Measurements from ENCODE around the gene NMNAT2.

DNA sequence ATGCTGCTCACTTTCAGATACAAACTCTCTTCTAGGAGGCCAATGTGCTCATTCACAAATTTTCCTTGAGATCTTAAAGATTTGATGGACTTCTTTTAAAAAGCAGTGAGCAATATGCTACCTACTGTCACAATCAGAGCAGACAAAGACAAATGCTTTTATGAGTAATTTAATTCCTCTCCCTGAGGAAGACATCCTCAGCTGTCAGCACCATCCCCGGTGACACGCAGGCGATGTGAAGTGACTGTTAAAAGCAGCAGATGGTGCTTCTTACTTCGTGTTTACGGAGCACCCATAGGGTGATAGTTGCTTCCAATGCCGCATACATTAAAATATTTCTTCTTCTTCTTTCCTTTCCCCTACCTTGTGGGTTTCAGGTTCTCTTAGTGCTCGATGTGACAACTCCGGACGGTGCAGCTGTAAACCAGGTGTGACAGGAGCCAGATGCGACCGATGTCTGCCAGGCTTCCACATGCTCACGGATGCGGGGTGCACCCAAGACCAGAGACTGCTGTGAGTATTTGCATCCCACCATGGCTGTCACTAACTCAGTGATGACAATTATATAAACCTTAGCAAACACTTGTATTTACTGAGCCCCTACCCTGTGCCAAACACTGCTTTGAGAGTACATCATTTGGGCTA is 203.0 kb downstream of the NMNAT2 start:
- no peak for TF ChIP-seq EP300 (IDR thresholded peaks at IDR 0.05)
- TF ChIP-seq POLR2AphosphoS5 (IDR thresholded peaks at IDR 0.05) = no peak
- TF ChIP-seq, protein P1, sequence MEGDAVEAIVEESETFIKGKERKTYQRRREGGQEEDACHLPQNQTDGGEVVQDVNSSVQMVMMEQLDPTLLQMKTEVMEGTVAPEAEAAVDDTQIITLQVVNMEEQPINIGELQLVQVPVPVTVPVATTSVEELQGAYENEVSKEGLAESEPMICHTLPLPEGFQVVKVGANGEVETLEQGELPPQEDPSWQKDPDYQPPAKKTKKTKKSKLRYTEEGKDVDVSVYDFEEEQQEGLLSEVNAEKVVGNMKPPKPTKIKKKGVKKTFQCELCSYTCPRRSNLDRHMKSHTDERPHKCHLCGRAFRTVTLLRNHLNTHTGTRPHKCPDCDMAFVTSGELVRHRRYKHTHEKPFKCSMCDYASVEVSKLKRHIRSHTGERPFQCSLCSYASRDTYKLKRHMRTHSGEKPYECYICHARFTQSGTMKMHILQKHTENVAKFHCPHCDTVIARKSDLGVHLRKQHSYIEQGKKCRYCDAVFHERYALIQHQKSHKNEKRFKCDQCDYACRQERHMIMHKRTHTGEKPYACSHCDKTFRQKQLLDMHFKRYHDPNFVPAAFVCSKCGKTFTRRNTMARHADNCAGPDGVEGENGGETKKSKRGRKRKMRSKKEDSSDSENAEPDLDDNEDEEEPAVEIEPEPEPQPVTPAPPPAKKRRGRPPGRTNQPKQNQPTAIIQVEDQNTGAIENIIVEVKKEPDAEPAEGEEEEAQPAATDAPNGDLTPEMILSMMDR (IDR thresholded peaks at IDR 0.05) = no peak
